Lung microvascular endothelial cell (primary cell): ENCODE results near the gene HAUS6. TPM values are rescaled to one million over a fixed set of nuclear protein-coding genes. Genes with fewer than 3 reads are reported as not detected.
"Not testable (repeated sequence)": the region's sequence is repeated elsewhere in the genome, so short reads cannot be mapped to it uniquely, and the experiment has no call there.

Experiments
- DNase-seq, 2 donors: peaks; one replicate each; pipeline versions ENCODE4 v3.0.0 to v3.0.0-alpha.2; 2010; ENCODE audit warnings: low read depth in 2 of 2
- total RNA-seq: library from RNA; depleted of rRNA; stranded (reverse); fragments of >200 nt; gene quantifications from 2 replicates; pipeline ENCODE4 v1.2.1, GENCODE V29; 2014

HAUS6 gene
- total RNA-seq = 9.7 and 10.5 TPM in 2 replicates

GRCh38 chr9:19102631-19103345 lies at the start of gene HAUS6:
HAUS6 (minus strand) TSS chr9:19102904; CDS start chr9:19102651, 253 bp downstream.
- peak; percentile 97 to 98 for DNase-seq

- not testable (repeated sequence) for DNase-seq
Observed at GRCh38 chr9:19152160-19152498, 49.4 kb upstream of the HAUS6 start.

DNA sequence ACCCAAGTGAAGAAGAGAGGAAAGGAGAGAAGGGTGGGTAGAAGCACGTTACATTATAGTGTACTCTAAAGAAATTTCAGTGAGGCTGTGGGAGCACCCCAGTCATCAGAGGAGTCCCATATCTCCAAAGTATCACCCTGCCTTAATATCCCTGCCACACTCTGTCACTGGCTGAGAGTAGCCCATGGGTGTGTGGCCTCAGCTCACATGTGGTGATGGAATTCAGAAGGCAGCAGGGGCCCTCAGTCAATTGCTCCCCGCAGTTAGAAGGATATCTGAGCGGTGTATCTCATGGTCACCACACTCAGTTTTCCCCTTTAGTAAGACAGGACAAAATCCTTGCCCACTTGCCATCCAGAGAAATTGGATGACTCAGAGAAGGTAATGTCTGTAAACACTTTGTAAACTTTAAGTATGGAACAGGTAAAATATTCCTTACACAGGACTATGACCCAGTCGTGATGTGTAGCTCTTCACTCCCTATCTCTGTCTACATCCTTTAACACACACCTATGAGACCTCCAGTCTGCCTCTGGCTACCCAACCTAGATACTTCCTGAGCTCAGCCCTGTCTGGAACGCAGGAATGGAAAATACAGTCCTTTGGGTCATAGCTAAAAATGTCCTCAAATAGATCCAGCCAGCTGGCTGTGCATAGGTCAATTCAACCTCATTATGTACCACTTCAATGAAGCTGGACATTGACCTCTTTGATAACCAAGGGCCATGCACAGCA lies 48.9 kb upstream of the HAUS6 start:
- peak in 1 of 2 donors; percentile 72 for DNase-seq

- no peak for DNase-seq
Observed at GRCh38 chr9:19149230-19149629, 46.5 kb upstream of the HAUS6 start.

DNA sequence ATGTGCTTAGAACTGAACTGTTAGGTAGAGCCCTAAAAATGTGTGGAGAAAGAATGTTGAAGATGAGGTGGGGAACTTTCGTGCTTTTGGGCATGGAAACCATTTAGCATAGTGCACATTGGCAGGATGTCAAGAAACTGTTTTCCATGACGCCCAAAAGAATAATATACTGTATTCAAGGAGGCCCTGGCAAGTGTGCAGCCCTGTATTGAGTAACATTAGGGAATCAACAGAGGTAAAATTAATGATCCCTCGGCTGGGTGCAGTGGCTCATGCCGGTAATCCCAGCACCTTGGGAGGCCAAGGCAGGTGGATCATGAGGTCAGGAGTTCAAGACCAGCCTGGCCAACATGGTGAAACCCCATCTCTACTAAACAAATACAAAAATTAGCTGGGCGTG lies 45.5 kb upstream of the HAUS6 start:
- DNase-seq = peak in 1 of 2 donors; percentile 84

- no peak for DNase-seq
Observed at GRCh38 chr9:19146441-19147024, 43.8 kb upstream of the HAUS6 start.

- no peak for DNase-seq
Observed at GRCh38 chr9:19145881-19146280, 43.2 kb upstream of the HAUS6 start.

GRCh38 chr9:19140259-19140658 lies 37.6 kb upstream of the HAUS6 start:
- DNase-seq = no peak

- no peak for DNase-seq
Observed at GRCh38 chr9:19138084-19138483, 35.4 kb upstream of the HAUS6 start.

DNA sequence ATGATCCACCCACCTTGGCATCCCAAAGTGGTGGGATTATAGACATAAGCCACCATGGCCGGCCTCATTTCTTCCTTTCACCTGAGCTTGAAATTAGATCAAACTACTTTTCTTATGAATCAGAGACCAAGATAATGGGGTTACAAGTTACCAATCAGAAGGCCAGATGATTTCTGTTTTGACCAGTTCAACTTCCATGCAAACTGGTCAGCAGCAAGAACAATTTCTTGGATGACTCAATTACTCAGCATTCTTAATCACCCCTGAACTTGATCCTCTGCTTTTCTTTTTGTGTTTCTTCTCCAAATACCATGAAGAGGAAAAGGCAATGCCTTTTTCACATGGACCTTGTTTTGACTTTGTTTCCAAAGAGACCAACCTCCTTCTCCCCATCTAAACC lies 34.6 kb upstream of the HAUS6 start:
- DNase-seq = peak in 1 of 2 donors; percentile 20

- DNase-seq = no peak
Observed at GRCh38 chr9:19136129-19136528, 33.4 kb upstream of the HAUS6 start.

- DNase-seq = no peak
Observed at GRCh38 chr9:19133549-19134345, 31.0 kb upstream of the HAUS6 start.

GRCh38 chr9:19130436-19130835 lies 27.7 kb upstream of the HAUS6 start:
- no peak for DNase-seq

DNA sequence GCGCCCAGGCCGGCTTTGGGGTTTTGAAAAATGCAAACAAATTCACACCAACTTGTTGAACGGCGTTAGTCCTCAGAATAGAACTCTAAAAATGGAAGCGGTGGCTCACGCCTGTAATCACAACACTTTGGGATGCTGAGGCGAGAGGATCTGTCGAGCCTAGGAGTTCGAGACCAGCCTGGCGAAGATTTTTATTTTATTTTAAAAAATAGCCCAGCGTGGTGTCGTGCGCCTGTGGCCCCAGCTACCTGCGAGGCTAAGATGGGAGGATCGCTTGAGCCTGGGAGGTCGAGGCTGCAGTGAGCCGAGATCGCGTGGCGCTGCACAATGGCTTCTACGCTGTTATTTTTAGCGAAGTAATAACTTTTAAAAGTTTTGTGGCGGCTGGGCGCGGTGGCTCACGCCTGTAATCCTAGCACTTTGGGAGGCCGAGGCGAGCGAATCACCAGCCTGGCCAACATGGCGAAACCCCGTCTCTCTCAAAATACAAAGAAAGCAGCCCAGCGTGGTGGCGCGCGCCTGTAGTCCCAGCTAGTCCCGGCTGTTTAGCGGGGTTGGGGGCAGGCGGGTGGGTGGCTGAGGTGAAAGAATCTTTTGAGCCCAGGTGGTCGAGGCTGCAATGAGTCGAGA lies 25.3 kb upstream of the HAUS6 start:
- DNase-seq = peak; percentile 43 to 56

GRCh38 chr9:19124430-19124793 lies 21.7 kb upstream of the HAUS6 start:
- DNase-seq = no peak

- no peak for DNase-seq
Observed at GRCh38 chr9:19122490-19123042, 19.9 kb upstream of the HAUS6 start.

- DNase-seq = no peak
Observed at GRCh38 chr9:19120877-19121276, 18.2 kb upstream of the HAUS6 start.

GRCh38 chr9:19119801-19120440 lies 17.2 kb upstream of the HAUS6 start:
- DNase-seq = no peak

DNA sequence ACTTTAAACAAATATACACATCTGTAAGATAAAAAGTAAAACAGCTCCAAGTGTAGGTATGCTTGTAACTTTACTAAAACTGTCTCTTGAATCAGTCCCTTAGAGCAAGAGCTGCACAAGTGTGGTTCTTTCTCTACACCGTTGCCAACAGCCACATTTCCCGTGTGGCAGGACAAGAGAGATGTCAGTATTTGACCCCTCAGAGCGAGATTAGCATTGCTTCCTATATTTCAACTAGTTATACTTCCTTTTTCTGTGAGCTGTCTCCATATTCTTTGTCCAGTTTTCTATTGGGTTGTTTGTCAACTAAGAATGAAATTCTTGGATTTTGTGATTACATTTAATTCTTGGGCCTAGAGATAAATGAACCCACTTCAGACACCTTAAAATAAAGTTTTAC lies 16.5 kb upstream of the HAUS6 start:
- DNase-seq = peak; percentile 30 to 54

DNA sequence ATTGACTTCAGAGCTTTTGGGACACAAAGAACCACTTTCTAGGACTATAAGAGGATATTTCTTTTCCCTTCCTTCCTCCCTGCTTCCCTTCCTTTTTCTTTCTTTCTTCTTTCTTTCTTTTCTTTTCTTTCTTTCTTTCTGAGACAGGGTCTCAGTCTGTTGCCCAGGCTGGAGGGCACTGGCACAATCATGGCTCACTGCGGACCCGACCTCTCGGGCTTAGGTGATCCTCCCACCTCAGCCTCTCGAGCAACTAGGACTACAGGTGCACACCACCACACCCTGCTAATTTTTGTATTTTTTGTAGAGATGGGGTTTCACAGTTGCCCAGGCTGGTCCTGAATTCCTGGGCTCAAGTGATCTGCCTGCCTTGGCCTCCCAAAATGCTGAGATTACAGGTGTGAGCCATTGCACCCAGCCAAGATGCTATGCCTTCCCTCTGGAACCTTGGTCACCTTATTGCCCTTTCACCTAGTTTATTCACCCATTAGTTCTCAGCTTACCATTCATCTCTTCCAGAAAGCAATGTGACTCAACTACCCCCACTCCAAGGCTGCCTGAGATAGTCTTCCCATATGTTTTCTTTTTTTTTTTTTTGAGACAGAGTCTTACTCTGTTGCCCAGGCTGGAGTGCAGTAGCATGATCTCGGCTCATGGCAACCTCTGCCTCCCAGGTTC lies 14.5 kb upstream of the HAUS6 start:
- DNase-seq = no peak
